ENCODE results near the gene DEFB108B. TPM values are rescaled to one million over a fixed set of nuclear protein-coding genes. Genes with fewer than 3 reads are reported as not detected.
"Not testable (repeated sequence)": the region's sequence is repeated elsewhere in the genome, so short reads cannot be mapped to it uniquely, and the experiment has no call there.

DEFB108B gene
- total and polyA plus RNA-seq, 2 experiments from 2014 or later, result not detected

DNA sequence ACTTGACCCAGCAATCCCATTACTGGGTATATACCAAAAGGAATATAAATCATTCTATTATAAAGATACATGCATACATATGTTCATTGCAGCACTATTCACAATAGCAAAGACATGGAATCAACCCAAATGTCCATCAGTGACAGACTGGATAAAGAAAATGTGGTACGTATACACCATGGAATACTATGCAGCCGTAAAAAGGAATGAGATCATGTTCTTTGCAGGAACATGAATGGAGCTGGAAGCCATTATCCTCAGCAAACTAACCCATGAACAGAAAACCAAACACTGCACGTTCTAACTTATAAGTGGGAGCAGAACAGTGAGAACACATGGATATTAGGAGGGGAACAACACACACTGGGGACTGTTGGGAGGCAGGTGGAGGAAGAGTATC is 3.8 kb upstream of the DEFB108B start:
- H3K27me3 ChIP-seq (replicated peaks; ENCODE audit: insufficient read depth); H3K9ac ChIP-seq; H3K79me2 ChIP-seq (ENCODE audit: insufficient read depth); H3F3A ChIP-seq (ENCODE audit: insufficient read depth); H4K20me1 ChIP-seq (ENCODE audit: insufficient read depth); in situ Hi-C loops (cut with MboI); DNase-seq; H3K36me3 ChIP-seq (ENCODE audit: low read depth); H2AFZ ChIP-seq; H3K9me3 ChIP-seq (ENCODE audit: low read depth); H3K4me1 ChIP-seq (ENCODE audit: insufficient read depth); H3K4me2 ChIP-seq (ENCODE audit: unreplicated experiment); H3K9me2 ChIP-seq (ENCODE audit: insufficient read depth); H3K4me3 ChIP-seq; H3K27ac ChIP-seq: not testable (repeated sequence)
- WGBS, 2 experiments (ENCODE audit: low coverage in 1 of 2, low lambda C conversion rate in 2 of 2, missing lambda C conversion rate in 2 of 2), result 63 to 68% methylated on average over 3 of the region's 3 CpGs

DNA sequence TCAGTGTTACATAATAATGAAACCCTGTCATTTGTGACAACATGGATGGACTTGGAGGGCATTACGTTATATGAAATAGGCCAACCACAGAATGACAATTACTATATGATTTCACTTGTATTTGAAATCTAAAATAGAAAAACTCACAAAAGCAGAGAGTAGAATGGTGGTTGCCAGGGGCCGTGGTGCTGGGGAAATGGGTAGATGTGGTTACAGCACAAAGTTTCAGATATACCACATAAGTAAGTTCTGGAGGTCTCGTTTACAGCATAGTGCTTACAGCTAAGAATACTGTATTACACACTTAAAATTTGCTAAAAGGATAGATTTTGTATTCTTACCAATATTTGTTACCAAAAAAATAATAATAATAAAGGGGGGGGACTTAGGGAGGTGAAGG is 3.3 kb upstream of the DEFB108B start:
- H2AFZ ChIP-seq; H3K36me3 ChIP-seq (ENCODE audit: low read depth); H3K4me3 ChIP-seq; H3K27ac ChIP-seq; H3K79me2 ChIP-seq (ENCODE audit: insufficient read depth); H3K27me3 ChIP-seq (replicated peaks; ENCODE audit: insufficient read depth); H3K4me2 ChIP-seq (ENCODE audit: unreplicated experiment); H3K9ac ChIP-seq; H3F3A ChIP-seq (ENCODE audit: insufficient read depth); H4K20me1 ChIP-seq (ENCODE audit: insufficient read depth); H3K4me1 ChIP-seq (ENCODE audit: insufficient read depth); in situ Hi-C loops (cut with MboI); H3K9me3 ChIP-seq (ENCODE audit: low read depth); H3K9me2 ChIP-seq (ENCODE audit: insufficient read depth); DNase-seq: not testable (repeated sequence)
- 75 to 86% methylated on average over 3 of the region's 3 CpGs for WGBS, 2 experiments (ENCODE audit: low coverage in 1 of 2, low lambda C conversion rate in 2 of 2, missing lambda C conversion rate in 2 of 2)

DNA sequence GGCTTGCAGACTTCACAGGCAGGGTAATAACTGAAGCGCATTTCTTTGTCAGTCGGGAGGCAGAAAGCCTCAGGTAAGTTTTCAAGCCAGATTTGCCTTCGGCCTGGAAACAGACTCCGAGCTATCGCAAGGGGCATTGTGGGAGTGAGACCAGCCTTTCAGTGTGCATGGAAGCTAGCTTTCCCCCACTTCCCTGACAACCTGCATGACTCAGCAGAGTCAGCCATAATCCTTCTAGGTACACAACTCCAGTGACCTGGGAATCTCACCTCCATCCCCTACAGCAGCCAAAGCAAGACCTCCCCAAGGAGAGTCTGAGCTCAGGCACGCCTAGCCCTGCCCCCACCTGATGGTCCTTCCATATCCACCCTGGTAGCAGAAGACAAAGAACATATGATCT is 9.7 kb downstream of the DEFB108B start:
- H2AFZ ChIP-seq; H4K20me1 ChIP-seq (ENCODE audit: insufficient read depth); H3K4me3 ChIP-seq; H3K9ac ChIP-seq; H3K4me1 ChIP-seq (ENCODE audit: insufficient read depth); DNase-seq; H3K9me3 ChIP-seq (ENCODE audit: low read depth); H3F3A ChIP-seq (ENCODE audit: insufficient read depth); H3K27me3 ChIP-seq (replicated peaks; ENCODE audit: insufficient read depth); H3K79me2 ChIP-seq (ENCODE audit: insufficient read depth); in situ Hi-C loops (cut with MboI); H3K4me2 ChIP-seq (ENCODE audit: unreplicated experiment); H3K9me2 ChIP-seq (ENCODE audit: insufficient read depth); H3K27ac ChIP-seq; H3K36me3 ChIP-seq (ENCODE audit: low read depth): not testable (repeated sequence)
- WGBS, 2 experiments (ENCODE audit: low coverage in 1 of 2, low lambda C conversion rate in 2 of 2, missing lambda C conversion rate in 2 of 2), result 80 to 84% methylated on average over 6 of the region's 6 CpGs

DNA sequence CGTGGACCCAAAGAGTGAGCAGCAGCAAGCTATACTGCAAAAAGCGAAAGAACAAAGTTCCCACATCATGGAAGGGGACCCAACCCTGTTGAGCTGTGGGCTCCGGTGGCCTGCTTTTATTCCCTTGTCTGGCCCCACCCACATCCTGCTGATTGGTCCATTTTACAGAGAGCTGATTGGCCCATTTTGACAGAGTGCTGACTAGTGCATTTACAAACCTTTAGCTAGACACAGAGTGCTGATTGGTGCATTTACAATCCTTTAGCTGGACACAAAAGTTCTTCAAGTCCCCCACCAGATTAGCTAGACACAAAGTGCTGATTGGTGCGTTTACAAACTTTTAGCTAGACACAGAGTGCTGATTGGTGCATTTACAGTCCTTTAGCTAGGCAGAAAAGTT is 10.4 kb downstream of the DEFB108B start:
- H3K4me2 ChIP-seq (ENCODE audit: unreplicated experiment); H3K9me2 ChIP-seq (ENCODE audit: insufficient read depth); H3K27me3 ChIP-seq (replicated peaks; ENCODE audit: insufficient read depth); H3K9ac ChIP-seq; H3K27ac ChIP-seq; H3K4me1 ChIP-seq (ENCODE audit: insufficient read depth); H3K79me2 ChIP-seq (ENCODE audit: insufficient read depth); H2AFZ ChIP-seq; H3K36me3 ChIP-seq (ENCODE audit: low read depth); DNase-seq; H3K4me3 ChIP-seq; H3K9me3 ChIP-seq (ENCODE audit: low read depth); H4K20me1 ChIP-seq (ENCODE audit: insufficient read depth); H3F3A ChIP-seq (ENCODE audit: insufficient read depth); in situ Hi-C loops (cut with MboI): not testable (repeated sequence)
- WGBS, 2 experiments (ENCODE audit: low coverage in 1 of 2, low lambda C conversion rate in 2 of 2, missing lambda C conversion rate in 2 of 2), result 75 to 87% methylated on average over 4 of the region's 4 CpGs

DNA sequence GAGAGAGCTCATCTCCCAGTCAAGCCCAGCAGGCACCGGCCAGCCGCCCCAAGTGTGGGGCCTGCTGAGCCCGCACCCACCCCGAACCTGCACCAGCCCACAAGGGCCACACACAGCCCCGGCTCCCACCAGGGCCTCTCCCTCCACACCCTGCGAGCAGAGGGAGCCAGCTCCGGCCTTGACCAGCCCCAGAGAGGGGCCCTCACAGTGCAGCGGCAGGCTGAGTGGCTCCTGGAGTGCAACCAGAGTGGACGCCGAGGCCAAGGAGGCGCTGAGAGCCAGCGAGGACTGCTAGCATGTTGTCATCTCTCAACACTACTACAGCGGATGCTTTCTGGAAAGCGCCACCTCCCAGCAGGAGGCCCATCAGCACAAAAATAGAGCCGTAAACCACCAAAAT is 10.9 kb downstream of the DEFB108B start:
- Histone ChIP-seq H3K9ac (no peak overlapping the region), H3K4me1 (ENCODE audit: insufficient read depth) (no peaks in the 10 kb centered on the region), H4K20me1 (ENCODE audit: insufficient read depth) (no peaks in the 10 kb centered on the region), H3K4me3 (no peak overlapping the region), H3K9me3 (ENCODE audit: low read depth) (no peaks in the 10 kb centered on the region), H3K27ac (no peak overlapping the region), H3K4me2 (ENCODE audit: unreplicated experiment) (no peak overlapping the region), H3F3A (ENCODE audit: insufficient read depth) (no peaks in the 10 kb centered on the region), H3K9me2 (ENCODE audit: insufficient read depth) (no peaks in the 10 kb centered on the region), H3K27me3 (replicated peaks; ENCODE audit: insufficient read depth) (no peaks in the 10 kb centered on the region), H3K79me2 (ENCODE audit: insufficient read depth) (no peaks in the 10 kb centered on the region), H2AFZ (no peak overlapping the region), H3K36me3 (ENCODE audit: low read depth) (no peaks in the 10 kb centered on the region)
- no peak for DNase-seq
- TF ChIP-seq EZH2 (IDR thresholded peaks at IDR 0.05; ENCODE audit: insufficient read depth, poor library complexity, severe bottlenecking), result no peak
- TF ChIP-seq EZH2phosphoT487 (IDR thresholded peaks at IDR 0.05; ENCODE audit: insufficient read depth, low read depth), result no peak
- in situ Hi-C loops (cut with MboI), result no loop called here
- 64 to 74% methylated on average over 13 to 15 of the region's 15 CpGs for WGBS, 2 experiments (ENCODE audit: low coverage in 1 of 2, low lambda C conversion rate in 2 of 2, missing lambda C conversion rate in 2 of 2)

DNA sequence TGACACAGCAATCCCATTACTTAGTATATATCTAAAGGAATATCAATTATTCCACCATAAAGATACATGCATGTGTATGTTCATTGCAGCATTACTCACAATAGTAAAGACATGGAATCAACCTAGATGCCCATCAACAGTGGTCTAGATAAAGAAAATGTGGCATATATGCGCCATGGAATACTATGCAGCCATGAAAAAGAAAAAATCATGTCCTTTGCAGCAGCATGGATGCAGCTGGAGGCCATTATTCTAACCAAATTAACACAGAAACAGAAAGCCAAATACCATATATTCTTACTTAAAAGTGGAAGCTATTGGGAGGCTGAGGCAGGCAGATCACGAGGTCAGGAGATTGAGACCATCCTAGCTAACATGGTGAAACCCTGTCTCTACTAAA is 20.9 kb downstream of the DEFB108B start:
- H3K9ac ChIP-seq; H3K9me3 ChIP-seq (ENCODE audit: low read depth); in situ Hi-C loops (cut with MboI); H3K4me2 ChIP-seq (ENCODE audit: unreplicated experiment); H3K36me3 ChIP-seq (ENCODE audit: low read depth); H4K20me1 ChIP-seq (ENCODE audit: insufficient read depth); H3K27me3 ChIP-seq (replicated peaks; ENCODE audit: insufficient read depth); H3K4me1 ChIP-seq (ENCODE audit: insufficient read depth); H3F3A ChIP-seq (ENCODE audit: insufficient read depth); H3K9me2 ChIP-seq (ENCODE audit: insufficient read depth); H2AFZ ChIP-seq; H3K27ac ChIP-seq; DNase-seq; H3K4me3 ChIP-seq; H3K79me2 ChIP-seq (ENCODE audit: insufficient read depth): not testable (repeated sequence)
- 45 to 65% methylated on average over 2 of the region's 2 CpGs for WGBS, 2 experiments (ENCODE audit: low coverage in 1 of 2, low lambda C conversion rate in 2 of 2, missing lambda C conversion rate in 2 of 2)

DNA sequence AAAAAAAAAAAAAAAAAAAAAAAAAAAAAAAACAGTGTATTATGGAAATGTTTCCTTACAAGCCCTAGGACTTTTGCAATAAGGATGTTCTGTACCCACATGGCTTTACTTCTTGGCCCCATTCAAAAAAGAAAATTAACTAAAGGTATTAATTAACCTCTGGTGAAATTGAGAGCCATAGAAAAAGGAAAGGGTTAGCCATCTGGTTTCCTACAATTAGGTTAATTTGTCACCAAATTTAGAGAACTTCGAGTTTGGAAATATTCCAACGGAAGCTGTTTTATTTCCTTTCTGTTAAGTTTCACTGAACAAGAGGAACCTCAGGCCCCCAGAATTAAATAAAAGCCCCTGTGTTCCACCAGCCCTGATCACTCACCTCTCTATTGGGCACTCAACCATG is 22.9 kb downstream of the DEFB108B start:
- WGBS, 2 experiments (ENCODE audit: low coverage in 1 of 2, low lambda C conversion rate in 2 of 2, missing lambda C conversion rate in 2 of 2), result 6 to 9% methylated on average over 2 of the region's 2 CpGs
- H3K9me2 ChIP-seq (ENCODE audit: insufficient read depth); in situ Hi-C loops (cut with MboI); H3K4me1 ChIP-seq (ENCODE audit: insufficient read depth); H3K4me3 ChIP-seq; H3K27ac ChIP-seq; H3K36me3 ChIP-seq (ENCODE audit: low read depth); H3K79me2 ChIP-seq (ENCODE audit: insufficient read depth); H3K4me2 ChIP-seq (ENCODE audit: unreplicated experiment); H2AFZ ChIP-seq; H3K27me3 ChIP-seq (replicated peaks; ENCODE audit: insufficient read depth); H3K9me3 ChIP-seq (ENCODE audit: low read depth); H4K20me1 ChIP-seq (ENCODE audit: insufficient read depth); DNase-seq; H3F3A ChIP-seq (ENCODE audit: insufficient read depth); H3K9ac ChIP-seq: not testable (repeated sequence)

DNA sequence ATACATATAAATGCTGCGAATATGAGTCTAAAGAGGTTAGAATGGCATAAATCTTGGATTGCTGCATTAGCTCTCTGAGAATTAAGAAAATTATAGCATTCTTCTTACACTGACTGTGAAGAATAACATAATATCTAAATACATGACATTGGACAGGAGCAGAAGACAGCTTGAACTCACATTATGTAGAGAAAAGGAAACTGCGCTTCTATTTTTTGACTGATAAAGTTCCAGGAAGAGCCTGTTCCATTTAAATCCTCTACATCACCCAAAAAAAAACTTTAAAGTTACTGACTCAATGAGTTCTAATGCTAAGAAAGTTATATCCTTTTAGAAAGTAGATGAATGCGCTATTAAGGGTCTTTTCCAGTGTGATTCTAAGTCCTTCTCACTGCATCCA is 27.8 kb downstream of the DEFB108B start:
- H3K79me2 ChIP-seq (ENCODE audit: insufficient read depth); H3K27ac ChIP-seq; H3K9me2 ChIP-seq (ENCODE audit: insufficient read depth); H4K20me1 ChIP-seq (ENCODE audit: insufficient read depth); H3K4me2 ChIP-seq (ENCODE audit: unreplicated experiment); H3K36me3 ChIP-seq (ENCODE audit: low read depth); in situ Hi-C loops (cut with MboI); H3K4me3 ChIP-seq; H3F3A ChIP-seq (ENCODE audit: insufficient read depth); H3K9ac ChIP-seq; H3K4me1 ChIP-seq (ENCODE audit: insufficient read depth); H3K9me3 ChIP-seq (ENCODE audit: low read depth); DNase-seq; H2AFZ ChIP-seq; H3K27me3 ChIP-seq (replicated peaks; ENCODE audit: insufficient read depth): not testable (repeated sequence)
- 94 to 95% methylated on average over 3 of the region's 3 CpGs for WGBS, 2 experiments (ENCODE audit: low coverage in 1 of 2, low lambda C conversion rate in 2 of 2, missing lambda C conversion rate in 2 of 2)
